HepG2 (cell line): ENCODE data around the gene PARP8. TPM values are rescaled to one million over a fixed set of nuclear protein-coding genes. Genes with fewer than 3 reads are reported as not detected.
"Not testable (repeated sequence)": the region's sequence is repeated elsewhere in the genome, so short reads cannot be mapped to it uniquely, and the experiment has no call there.

Experiments used
- ATAC-seq: fragments of 200-7000 bp; cut with Tn5 transposase; 3 replicates; pipeline ENCODE4 v1.9.1; 2020; ENCODE audit warnings: mild to moderate bottlenecking, moderate library complexity
- BruUV-seq: library from RNA; stranded (reverse); fragments of 400-500 nt; replicated peaks from 2 replicates; lab custom pipeline; 2021; lab: Mats Ljungman, UMichigan
- CTCF ChIA-PET: fragments of 300-600 bp; formaldehyde crosslinking; extraction: SDS; loops from one replicate; lab custom pipeline; 2021; ENCODE audit warnings: low total read pairs, inconsistent platforms, low intra/inter-chr PET ratio; lab: Yijun Ruan, JAX
- POLR2A ChIA-PET: fragments of 350-600 bp; sonication (Branson Sonifier 250); formaldehyde crosslinking; loops from one replicate; lab custom pipeline; 2020; ENCODE audit warnings: antibody characterized with exemption, inconsistent platforms; lab: Yijun Ruan, JAX
- DNase-seq: peaks from one replicate; pipeline ENCODE4 v3.0.0-alpha.2; 2015; ENCODE audit warnings: low spot score
- FAIRE-seq: peaks from 3 replicates; lab custom pipeline; 2011; peaks lifted over from hg19 to GRCh38; lab: Jason Lieb, UNC
- H2AFZ ChIP-seq: one replicate; pipeline ENCODE4 v1.6.1; 2011; ENCODE audit warnings: low read length, inconsistent platforms
- H3K27ac ChIP-seq: fragments of 300-600 bp; 3 replicates; pipeline ENCODE4 v1.8.0; 2011; ENCODE audit warnings: mixed run types, mild to moderate bottlenecking, mixed read lengths, low read length, inconsistent platforms; ENCODE audit not compliant: insufficient read depth; ENCODE audit errors: extremely low read length
- H3K27me3 ChIP-seq, 2 experiments: fragments of 200-600 bp in 1 of 2; 2 replicates in 1 of 2; 3 replicates in 1 of 2; pipeline versions ENCODE4 v1.6.0 to v1.8.0; 2011; ENCODE audit warnings: low read length in 2 of 2, mild to moderate bottlenecking in 2 of 2, moderate library complexity in 2 of 2, inconsistent platforms in 1 of 2; ENCODE audit not compliant: insufficient read depth in 2 of 2, control insufficient read depth in 1 of 2
- H3K36me3 ChIP-seq, 2 experiments: fragments of 200-600 bp in 1 of 2; replicated peaks in 1 of 2; 2 replicates in 1 of 2; 3 replicates in 1 of 2; pipeline versions ENCODE4 v1.5.1 to v1.8.0; 2011; ENCODE audit warnings: low read length in 2 of 2, inconsistent platforms in 1 of 2; ENCODE audit not compliant: insufficient read depth in 2 of 2, control insufficient read depth in 1 of 2
- H3K4me1 ChIP-seq: 2 replicates; pipeline ENCODE4 v1.5.1; 2012; ENCODE audit warnings: low read length, inconsistent platforms; ENCODE audit not compliant: insufficient read depth
- H3K4me2 ChIP-seq: 2 replicates; pipeline ENCODE4 v1.6.0; 2011; ENCODE audit warnings: low read depth, low read length, inconsistent platforms
- H3K4me3 ChIP-seq, 3 experiments: fragments of 200-600 bp in 1 of 3; sonication (generic), shearing (Covaris generic) in 1 of 3; replicated peaks in 1 of 3; 2 replicates each; pipeline ENCODE4 v1.5.1; 2011 to 2016; ENCODE audit warnings: low read length in 3 of 3, inconsistent platforms in 2 of 3, low read depth in 2 of 3, mild to moderate bottlenecking in 2 of 3, control low read depth in 1 of 3, mixed read lengths in 1 of 3; ENCODE audit not compliant: insufficient read depth in 1 of 3
- H3K79me2 ChIP-seq: one replicate; pipeline ENCODE4 v1.6.1; 2011; ENCODE audit warnings: low read length, inconsistent platforms; ENCODE audit not compliant: insufficient read depth
- H3K9ac ChIP-seq: 2 replicates; pipeline ENCODE4 v1.6.0; 2011; ENCODE audit warnings: mild to moderate bottlenecking, low read depth, low read length, inconsistent platforms; ENCODE audit not compliant: insufficient read depth
- H3K9me3 ChIP-seq: 2 replicates; pipeline ENCODE4 v1.5.1; 2012; ENCODE audit warnings: mild to moderate bottlenecking, low read length
- H4K20me1 ChIP-seq: 2 replicates; pipeline ENCODE4 v1.6.0; 2011; ENCODE audit warnings: inconsistent platforms, mild to moderate bottlenecking, low read length, moderate library complexity; ENCODE audit not compliant: insufficient read depth
- KDM5A ChIP-seq: fragments of 200-600 bp; sonication (generic); IDR thresholded peaks from 2 replicates; pipeline ENCODE4 v1.7.0; 2018; ENCODE audit warnings: antibody characterized with exemption, mild to moderate bottlenecking, low read length, borderline replicate concordance
- KMT2B ChIP-seq: IDR thresholded peaks from 2 replicates; pipeline ENCODE4 v1.6.1; 2016; ENCODE audit warnings: missing genetic modification reagents, missing compliant biosample characterization
- MTF1 ChIP-seq: sonication (generic); formaldehyde crosslinking; IDR thresholded peaks from 2 replicates; pipeline ENCODE4 v1.5.0; 2020; ENCODE audit warnings: missing genetic modification reagents
- MYC ChIP-seq: sonication (generic); formaldehyde crosslinking; IDR thresholded peaks from 2 replicates; pipeline ENCODE4 v1.9.0; 2021; ENCODE audit warnings: missing genetic modification reagents, borderline replicate concordance
- ZNF296 ChIP-seq: sonication (generic); formaldehyde crosslinking; conservative IDR thresholded peaks from 2 replicates; pipeline ENCODE4 v1.5.0; 2020; ENCODE audit warnings: mild to moderate bottlenecking, missing genetic modification reagents
- WGBS: methylation state at CpG from one replicate; pipeline ENCODE4 v1.1.6; 2017; ENCODE audit warnings: low lambda C conversion rate; 5-methylcytosine and 5-hydroxymethylcytosine counted together
- in situ Hi-C: cut with HindIII; loops from 2 replicates; pipeline ENCODE4 v1.10.0; 2017; ENCODE audit warnings: low pct_unique_long_range_greater_than_20kb; ENCODE audit not compliant: extremely low pct_ligation_motif_present
- intact Hi-C: fragments of 100-400 bp; cut with micrococcal nuclease; formaldehyde crosslinking; loops from one replicate; pipeline ENCODE4 v1.10.0; 2022; ENCODE audit not compliant: unreplicated experiment
- polyA plus RNA-seq, 8 experiments: library from polyadenylated mRNA; depleted of rRNA in 3 of 8; stranded (reverse) in 7 of 8; unstranded in 1 of 8; fragments of >200 nt; fragmentation: Illumina TruSeq in 4 of 8; extraction: Trizol in 4 of 8; gene quantifications; 2 replicates each; pipeline versions ENCODE4 v1.2.1 to v1.2.3, GENCODE V29; 2011 to 2016; ENCODE audit warnings: low read depth in 4 of 8, missing spikeins in 1 of 8, mixed read lengths in 1 of 8; ENCODE audit not compliant: insufficient read depth in 1 of 8
- total RNA-seq, 5 experiments: library from RNA; depleted of rRNA; stranded (reverse); fragments of >200 nt; fragmentation: Illumina TruSeq; extraction: Trizol; gene quantifications; 2 replicates each; pipeline ENCODE4 v1.2.3, GENCODE V29; 2016; ENCODE audit warnings: low read depth in 1 of 5

PARP8 gene
- total and polyA plus RNA-seq, 2 of the 13 experiments (the other 11 are each of a cell fraction or from before 2014, with no cell fraction given): 0.11 to 0.29 TPM

DNA sequence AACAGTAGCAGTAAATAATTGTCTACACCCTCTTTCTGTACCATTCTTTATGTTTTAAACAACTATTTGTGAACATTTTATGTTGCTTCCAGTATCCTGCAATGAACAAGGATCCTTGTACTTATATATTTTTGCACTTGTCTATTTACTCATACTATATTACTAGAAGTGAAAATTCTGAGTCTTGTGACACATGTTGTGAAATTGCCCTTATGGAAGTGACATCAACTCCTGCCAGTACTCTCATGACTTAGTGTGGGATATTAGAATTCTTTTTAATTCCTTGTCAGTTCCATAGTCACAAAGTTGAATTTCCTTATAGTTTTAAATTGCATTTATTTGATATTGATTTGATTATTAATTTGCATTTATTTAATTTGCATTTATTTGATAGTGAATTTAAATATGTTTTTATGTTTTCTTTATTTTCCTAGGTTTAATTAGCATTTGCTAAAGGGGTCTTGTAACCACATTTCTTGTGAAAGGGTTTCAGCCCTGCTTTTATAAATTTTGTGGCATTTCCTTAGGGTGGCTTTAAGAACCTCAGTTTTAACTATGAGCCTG is 27.7 kb downstream of the PARP8 start:
- Histone ChIP-seq H3K27ac (no peak overlapping the region), H3K4me2 (no peak overlapping the region), H3K79me2 (no peaks in the 10 kb centered on the region), H3K9ac (no peak overlapping the region), H3K36me3 (no peaks in the 10 kb centered on the region), H2AFZ (no peak overlapping the region), H3K9me3 (no peaks in the 10 kb centered on the region), H4K20me1 (no peaks in the 10 kb centered on the region), H3K4me1 (no peaks in the 10 kb centered on the region), H3K4me3 (no peak overlapping the region), H3K27me3 (no peaks in the 10 kb centered on the region; a peak in 1 of 5 replicates)
- in situ Hi-C loops (no loop called here), intact Hi-C loops (no loop called here)
- CTCF ChIA-PET: no interaction called here
- ATAC-seq (no peak), DNase-seq (no peak), FAIRE-seq (no peak)
- POLR2A ChIA-PET: no interaction called here
- BruUV-seq: no TSS peak
- no peak for TF ChIP-seq MYC
- no peak for TF ChIP-seq KMT2B (CRISPR knock-in tag)
- TF ChIP-seq ZNF296 (CRISPR knock-in tag): no peak
- TF ChIP-seq KDM5A: no peak
- TF ChIP-seq MTF1 (CRISPR knock-in tag): no peak

DNA sequence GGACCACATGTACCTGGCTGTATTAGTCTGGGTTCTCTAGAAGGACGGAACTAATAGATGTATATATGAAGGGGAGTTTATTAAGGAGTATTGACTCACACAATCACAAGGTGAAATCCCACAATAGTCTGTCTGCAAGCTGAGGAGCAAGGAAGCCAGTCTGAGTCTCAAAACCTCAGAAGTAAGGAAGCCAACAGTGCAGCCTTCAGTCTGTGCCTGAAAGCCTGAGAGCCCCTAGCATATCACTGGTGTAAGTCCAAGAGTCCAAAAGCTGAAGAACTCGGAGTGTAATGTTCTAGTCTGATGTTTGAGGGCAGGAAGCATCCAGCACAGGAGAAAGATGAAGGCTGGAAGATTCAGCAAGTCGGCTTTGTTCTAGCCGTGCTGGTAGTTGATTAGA is 28.2 kb downstream of the PARP8 start:
- 1% methylated on average over 4 of the region's 4 CpGs for WGBS
- H3K36me3 ChIP-seq, H3K9me3 ChIP-seq, intact Hi-C loops, BruUV-seq, H3K4me1 ChIP-seq, POLR2A ChIA-PET, H2AFZ ChIP-seq, H3K4me3 ChIP-seq, ATAC-seq, H3K79me2 ChIP-seq, FAIRE-seq, H4K20me1 ChIP-seq, H3K27ac ChIP-seq, DNase-seq, CTCF ChIA-PET, in situ Hi-C loops, H3K27me3 ChIP-seq, H3K4me2 ChIP-seq, H3K9ac ChIP-seq: not testable (repeated sequence)
